H1 (cell line): ENCODE measurements around the gene CCDC88A. TPM values are rescaled to one million over a fixed set of nuclear protein-coding genes. Genes with fewer than 3 reads are reported as not detected.

Source experiments
- CTCF ChIA-PET: fragments of 300-600 bp; sonication (Branson Sonifier 250); formaldehyde crosslinking; loops from one replicate; lab custom pipeline; 2021; ENCODE audit not compliant: partially characterized antibody; lab: Charles Lee
- POLR2A ChIA-PET: fragments of 300-600 bp; sonication (Branson Sonifier 250); formaldehyde crosslinking; loops from one replicate; lab custom pipeline; 2021; ENCODE audit warnings: inconsistent platforms; ENCODE audit not compliant: partially characterized antibody; lab: Charles Lee
- DNase-seq, 2 experiments: peaks; one replicate each; pipeline versions ENCODE4 v3.0.0 to v3.0.0-alpha.2; 2010 to 2022; ENCODE audit warnings: low spot score in 2 of 2, low read depth in 1 of 2, mixed read lengths in 1 of 2
- FAIRE-seq: peaks from 2 replicates; lab custom pipeline; 2011; peaks lifted over from hg19 to GRCh38; lab: Jason Lieb, UNC
- H2AFZ ChIP-seq: 2 replicates; pipeline ENCODE4 v1.8.1; 2012; ENCODE audit warnings: low read length, inconsistent platforms
- H2AK5ac ChIP-seq: 2 replicates; pipeline ENCODE4 v1.6.1; 2013; ENCODE audit warnings: low read depth, low read length
- H2BK120ac ChIP-seq: replicated peaks from 2 replicates; pipeline ENCODE3; 2013; ENCODE audit warnings: low read depth, low read length, inconsistent platforms
- H2BK12ac ChIP-seq: 2 replicates; pipeline ENCODE4 v1.6.1; 2013; ENCODE audit warnings: low read depth, low read length
- H2BK15ac ChIP-seq: 2 replicates; pipeline ENCODE4 v1.6.1; 2013; ENCODE audit warnings: low read length
- H2BK20ac ChIP-seq: 2 replicates; pipeline ENCODE4 v1.6.1; 2013; ENCODE audit warnings: low read length
- H2BK5ac ChIP-seq: 2 replicates; pipeline ENCODE4 v1.6.1; 2013; ENCODE audit warnings: low read depth, low read length
- H3K14ac ChIP-seq: 2 replicates; pipeline ENCODE4 v1.6.1; 2013; ENCODE audit warnings: inconsistent platforms; ENCODE audit not compliant: insufficient read length
- H3K18ac ChIP-seq: 2 replicates; pipeline ENCODE4 v1.6.1; 2013; ENCODE audit warnings: low read length; ENCODE audit errors: extremely low read depth
- H3K23ac ChIP-seq: 2 replicates; pipeline ENCODE4 v1.6.1; 2013; ENCODE audit warnings: inconsistent platforms; ENCODE audit not compliant: insufficient read length
- H3K23me2 ChIP-seq: 2 replicates; pipeline ENCODE4 v1.6.1; 2013; ENCODE audit warnings: low read depth, low read length
- H3K27ac ChIP-seq: 2 replicates; pipeline ENCODE4 v1.6.1; 2011; ENCODE audit warnings: low read depth, low read length, inconsistent platforms
- H3K27me3 ChIP-seq, 4 experiments: replicated peaks in 1 of 4; 1 replicate in 1 of 4; 2 replicates in 3 of 4; pipeline versions ENCODE4 v1.6.1 to v1.8.1; 2011 to 2013; ENCODE audit warnings: low read length in 3 of 4, mild to moderate bottlenecking in 3 of 4, inconsistent platforms in 2 of 4, mixed read lengths in 2 of 4, moderate library complexity in 1 of 4; ENCODE audit not compliant: control insufficient read depth in 3 of 4, insufficient read depth in 3 of 4; ENCODE audit errors: extremely low read depth in 1 of 4
- H3K36me3 ChIP-seq, 4 experiments: 2 replicates each; pipeline versions ENCODE4 v1.6.1 to v1.8.1; 2011 to 2013; ENCODE audit warnings: mild to moderate bottlenecking in 4 of 4, low read length in 3 of 4, moderate library complexity in 2 of 4, control low read depth in 1 of 4, inconsistent platforms in 1 of 4; ENCODE audit not compliant: insufficient read depth in 4 of 4, control insufficient read depth in 2 of 4
- H3K4ac ChIP-seq: replicated peaks from 2 replicates; pipeline ENCODE3; 2013; ENCODE audit warnings: low read length, low read depth, mixed read lengths, inconsistent platforms; ENCODE audit not compliant: insufficient read length
- H3K4me1 ChIP-seq, 4 experiments: replicated peaks in 1 of 4; 1 replicate in 1 of 4; 2 replicates in 3 of 4; pipeline versions ENCODE4 v1.6.1 to v1.8.1; 2011 to 2013; ENCODE audit warnings: low read length in 3 of 4, inconsistent platforms in 2 of 4, mixed read lengths in 1 of 4; ENCODE audit not compliant: insufficient read depth in 4 of 4, control insufficient read depth in 3 of 4
- H3K4me2 ChIP-seq, 2 experiments: 2 replicates each; pipeline versions ENCODE4 v1.6.1 to v1.8.1; 2011 to 2013; ENCODE audit warnings: low read depth in 2 of 2, low read length in 2 of 2, control low read depth in 1 of 2, inconsistent platforms in 1 of 2, mild to moderate bottlenecking in 1 of 2; ENCODE audit not compliant: insufficient read depth in 1 of 2
- H3K4me3 ChIP-seq, 4 experiments: fragments of 200-600, 300-600 bp in 1 of 4; sonication (generic), shearing (Covaris generic), sonication (Bioruptor Twin) in 1 of 4; 2 replicates each; pipeline versions ENCODE4 v1.5.1 to v1.8.1; 2011 to 2016; ENCODE audit warnings: low read length in 4 of 4, low read depth in 3 of 4, control low read depth in 2 of 4, inconsistent platforms in 2 of 4, mild to moderate bottlenecking in 2 of 4, mixed read lengths in 1 of 4, moderate library complexity in 1 of 4; ENCODE audit not compliant: insufficient read depth in 2 of 4; ENCODE audit errors: extremely low read depth in 1 of 4
- H3K56ac ChIP-seq: replicated peaks from 2 replicates; pipeline ENCODE3; 2013; ENCODE audit warnings: low read depth, mild to moderate bottlenecking, mixed read lengths, low read length, inconsistent platforms; ENCODE audit not compliant: insufficient read length
- H3K79me1 ChIP-seq: 2 replicates; pipeline ENCODE4 v1.6.1; 2013; ENCODE audit warnings: low read depth, low read length, control low read depth
- H3K79me2 ChIP-seq, 2 experiments: 2 replicates each; pipeline versions ENCODE4 v1.6.1 to v1.8.1; 2012 to 2013; ENCODE audit warnings: low read length in 2 of 2, mild to moderate bottlenecking in 2 of 2, inconsistent platforms in 1 of 2; ENCODE audit not compliant: insufficient read depth in 2 of 2, control insufficient read depth in 1 of 2
- H3K9ac ChIP-seq, 4 experiments: replicated peaks in 1 of 4; 1 replicate in 1 of 4; 2 replicates in 3 of 4; pipeline versions ENCODE4 v1.6.1 to v1.8.1; 2011 to 2013; ENCODE audit warnings: low read depth in 3 of 4, low read length in 3 of 4, control low read depth in 2 of 4, mild to moderate bottlenecking in 2 of 4, moderate library complexity in 2 of 4, inconsistent platforms in 1 of 4; ENCODE audit errors: extremely low read depth in 1 of 4
- H3K9me3 ChIP-seq, 2 experiments: 2 replicates each; pipeline versions ENCODE4 v1.6.1 to v1.8.1; 2012 to 2013; ENCODE audit warnings: mild to moderate bottlenecking in 2 of 2, moderate library complexity in 2 of 2, control low read depth in 1 of 2, inconsistent platforms in 1 of 2, low read depth in 1 of 2, low read length in 1 of 2, mixed read lengths in 1 of 2; ENCODE audit not compliant: insufficient read depth in 2 of 2
- H4K20me1 ChIP-seq, 2 experiments: replicated peaks in 1 of 2; 2 replicates each; pipeline versions ENCODE3 to v1.8.1; 2011 to 2013; ENCODE audit warnings: inconsistent platforms in 2 of 2, low read length in 2 of 2, mild to moderate bottlenecking in 1 of 2; ENCODE audit not compliant: insufficient read depth in 2 of 2, control insufficient read depth in 1 of 2
- H4K5ac ChIP-seq: 2 replicates; pipeline ENCODE4 v1.6.1; 2013; ENCODE audit warnings: low read length, low read depth, mixed read lengths, inconsistent platforms; ENCODE audit not compliant: insufficient read length
- H4K8ac ChIP-seq: 2 replicates; pipeline ENCODE4 v1.8.0; 2013; ENCODE audit warnings: mild to moderate bottlenecking, moderate library complexity, low read length, inconsistent platforms; ENCODE audit not compliant: insufficient read depth; ENCODE audit errors: extremely low read depth
- H4K91ac ChIP-seq: replicated peaks from 2 replicates; pipeline ENCODE3; 2013; ENCODE audit warnings: low read length, mixed read lengths, inconsistent platforms; ENCODE audit not compliant: insufficient read length
- CHD2 ChIP-seq: IDR thresholded peaks from 2 replicates; pipeline ENCODE4 v1.6.1; 2012; ENCODE audit warnings: low read length, improper control_type of control experiment
- CREB1 ChIP-seq: IDR thresholded peaks from 2 replicates; pipeline ENCODE4 v1.6.1; 2012; ENCODE audit warnings: inconsistent platforms
- CTBP2 ChIP-seq: IDR thresholded peaks from 2 replicates; pipeline ENCODE4 v1.7.0; 2011; ENCODE audit warnings: borderline replicate concordance, mild to moderate bottlenecking, moderate library complexity, mixed read lengths, low read length; ENCODE audit not compliant: insufficient read depth, insufficient read length
- FOSL1 ChIP-seq: IDR thresholded peaks from 2 replicates; pipeline ENCODE4 v1.6.1; 2011; ENCODE audit warnings: mild to moderate bottlenecking, low read depth, low read length, moderate library complexity; ENCODE audit not compliant: insufficient read depth
- JUN ChIP-seq: IDR thresholded peaks from 2 replicates; pipeline ENCODE4 v1.6.1; 2011; ENCODE audit warnings: low read depth, mild to moderate bottlenecking, improper control_type of control experiment, low read length
- KDM4A ChIP-seq: IDR thresholded peaks from one replicate; pipeline ENCODE4 v1.7.1; 2012; ENCODE audit warnings: low read depth, mild to moderate bottlenecking, moderate library complexity, low read length, inconsistent platforms; ENCODE audit not compliant: severe bottlenecking
- RAD21 ChIP-seq, 2 experiments: IDR thresholded peaks in 1 of 2; conservative IDR thresholded peaks in 1 of 2; 2 replicates each; pipeline ENCODE4 v1.6.1; 2011; ENCODE audit warnings: low read depth in 2 of 2, low read length in 2 of 2, improper control_type of control experiment in 1 of 2, inconsistent platforms in 1 of 2, mild to moderate bottlenecking in 1 of 2, moderate library complexity in 1 of 2
- RBBP5 ChIP-seq: IDR thresholded peaks from 2 replicates; pipeline ENCODE4 v1.7.1; 2012; ENCODE audit warnings: low read depth, mild to moderate bottlenecking, inconsistent platforms, low read length, moderate library complexity, borderline replicate concordance
- RXRA ChIP-seq: IDR thresholded peaks from 2 replicates; pipeline ENCODE4 v1.6.1; 2011; ENCODE audit warnings: low read depth, mild to moderate bottlenecking, low read length, moderate library complexity; ENCODE audit not compliant: insufficient read depth
- TAF1 ChIP-seq: IDR thresholded peaks from 2 replicates; pipeline ENCODE4 v1.6.1; 2011; ENCODE audit warnings: mild to moderate bottlenecking, low read depth, low read length
- TBP ChIP-seq: IDR thresholded peaks from 2 replicates; pipeline ENCODE4 v1.6.1; 2011; ENCODE audit warnings: low read depth, low read length, improper control_type of control experiment
- TEAD4 ChIP-seq: IDR thresholded peaks from 2 replicates; pipeline ENCODE4 v1.6.1; 2012; ENCODE audit warnings: low read depth, low read length, inconsistent platforms, mixed read lengths
- YY1 ChIP-seq: IDR thresholded peaks from 2 replicates; pipeline ENCODE4 v1.6.1; 2011; ENCODE audit warnings: low read depth, mild to moderate bottlenecking, low read length
- WGBS, 2 experiments: shearing (Covaris generic) in 1 of 2; methylation state at CpG; one replicate each; pipeline versions ENCODE4 v1.1.6 to v1.1.7; 2013 to 2015; ENCODE audit warnings: low lambda C conversion rate in 2 of 2, mixed read lengths in 2 of 2, inconsistent platforms in 1 of 2, low coverage in 1 of 2, missing lambda C conversion rate in 1 of 2; ENCODE audit not compliant: insufficient replicate concordance in 2 of 2, insufficient coverage in 1 of 2, insufficient read length in 1 of 2; ENCODE audit errors: extremely low coverage in 1 of 2, missing lambda C conversion rate in 1 of 2; 5-methylcytosine and 5-hydroxymethylcytosine counted together
- polyA plus RNA-seq, 7 experiments: library from polyadenylated mRNA; depleted of rRNA in 3 of 7; stranded (reverse) in 5 of 7; unstranded in 2 of 7; fragments of >200 nt in 5 of 7; fragments of 200-250 nt in 2 of 7; gene quantifications; 1 replicate in 5 of 7; 2 replicates in 1 of 7; 4 replicates in 1 of 7; pipeline versions ENCODE4 v1.2.1 to v1.2.3, GENCODE V29; 2011 to 2013; ENCODE audit warnings: missing spikeins in 2 of 7, mixed read lengths in 2 of 7
- total RNA-seq: library from RNA; stranded (reverse); fragmentation: NEBNext Ultra II Directional; extraction: Animal tissue kit (Norgen Biotek cat#: 25700); gene quantifications from 2 replicates; pipeline ENCODE4 v1.2.1, GENCODE V29; 2021
- TF ChIP-seq, protein P1 (sequence below): IDR thresholded peaks from 2 replicates; pipeline ENCODE4 v1.6.1; 2011; ENCODE audit warnings: low read depth, mild to moderate bottlenecking, low read length; ENCODE audit not compliant: insufficient read depth

Gene CCDC88A
- total and polyA plus RNA-seq, 2 of the 8 experiments (the other 6 are each of a cell fraction or from before 2014, with no cell fraction given): 27.0 to 98.0 TPM

DNA sequence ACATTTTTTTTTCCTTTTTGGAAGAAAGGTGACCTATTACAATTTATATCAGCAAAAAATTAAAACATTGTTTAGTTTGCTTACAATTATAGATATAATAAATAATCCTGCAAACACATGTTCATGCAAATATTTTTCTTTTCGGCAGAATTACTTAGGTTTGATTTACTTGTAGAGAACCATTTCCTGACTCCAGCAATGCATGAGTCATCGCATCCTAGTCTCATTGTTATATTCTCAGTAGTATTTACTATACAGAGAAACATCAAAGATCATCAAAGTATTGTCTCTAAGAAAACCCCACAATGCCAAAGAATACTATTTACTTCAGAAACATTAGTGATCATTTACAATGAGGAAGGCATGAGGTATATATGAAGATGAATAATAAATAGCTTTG lies 110.2 kb downstream of the CCDC88A start:
- Histone ChIP-seq H3K27me3 (no peaks in the 10 kb centered on the region), H4K91ac (no peak overlapping the region), H2AFZ (no peak overlapping the region), H3K23me2 (no peaks in the 10 kb centered on the region), H2BK120ac (no peak overlapping the region), H3K4me2 (no peak overlapping the region), H3K4ac (no peak overlapping the region), H4K8ac (no peak overlapping the region), H3K4me1 (no peaks in the 10 kb centered on the region), H3K56ac (no peak overlapping the region), H3K79me1 (no peaks in the 10 kb centered on the region), H2AK5ac (no peak overlapping the region), H3K23ac (no peak overlapping the region), H3K9ac (no peak overlapping the region), H2BK5ac (no peak overlapping the region), H4K5ac (no peak overlapping the region), H3K27ac (no peak overlapping the region), H3K18ac (no peak overlapping the region), H3K4me3 (no peak overlapping the region), H4K20me1 (no peaks in the 10 kb centered on the region), H2BK12ac (no peak overlapping the region), H3K9me3 (no peaks in the 10 kb centered on the region), H3K36me3 (peaks cover 2 to 55% (median 18%) of the 10 kb centered on the region in 4 experiments; a peak in 6 of 8 replicates), H2BK20ac (no peak overlapping the region), H3K14ac (no peak overlapping the region), H2BK15ac (no peak overlapping the region), H3K79me2 (no peaks in the 10 kb centered on the region)
- FAIRE-seq (no peak), DNase-seq (no peak)
- WGBS, 2 experiments: 90% methylated on average over 2 of the region's 2 CpGs; no CpG with 5 or more reads in 1 of the 2 experiments
- ChIA-PET POLR2A (interaction anchor here (1.4 kb wide), 1 partner anchor 10 kb away, joined by 3 read pairs; no protein-coding TSS in a partner anchor), CTCF (no interaction called here)
- TF ChIP-seq RXRA (no peak), CREB1 (no peak), YY1 (no peak), RBBP5 (no peak), TAF1 (no peak), RAD21 (IDR thresholded peaks at IDR 0.05 in 1 of 2, conservative IDR thresholded peaks at IDR 0.05 in 1 of 2; ENCODE audit: low read depth in 2 of 2, low read length in 2 of 2) (no peak), KDM4A (no peak), FOSL1 (no peak), CHD2 (no peak), JUN (no peak), TBP (no peak), CTBP2 (no peak), TEAD4 (no peak)
- TF ChIP-seq, protein P1, sequence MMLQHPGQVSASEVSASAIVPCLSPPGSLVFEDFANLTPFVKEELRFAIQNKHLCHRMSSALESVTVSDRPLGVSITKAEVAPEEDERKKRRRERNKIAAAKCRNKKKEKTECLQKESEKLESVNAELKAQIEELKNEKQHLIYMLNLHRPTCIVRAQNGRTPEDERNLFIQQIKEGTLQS: no peak
